Astrocyte (in vitro differentiated cells and primary cell): ENCODE results near the gene RAP1GAP. TPM values are rescaled to one million over a fixed set of nuclear protein-coding genes. Genes with fewer than 3 reads are reported as not detected.

Source experiments
- DNase-seq: peaks from one replicate; pipeline ENCODE4 v3.0.0-alpha.2; 2010; ENCODE audit warnings: low read depth
- FAIRE-seq: peaks from 2 replicates; lab custom pipeline; 2011; peaks lifted over from hg19 to GRCh38; lab: Jason Lieb, UNC
- H2AFZ ChIP-seq: 2 replicates; pipeline ENCODE4 v1.6.0; 2012; ENCODE audit warnings: low read depth, low read length, inconsistent platforms
- H3K27ac ChIP-seq: 2 replicates; pipeline ENCODE4 v1.5.1; 2011; ENCODE audit warnings: low read depth, low read length, inconsistent platforms
- H3K27me3 ChIP-seq: 2 replicates; pipeline ENCODE4 v1.6.0; 2011; ENCODE audit warnings: low read length, inconsistent platforms; ENCODE audit not compliant: insufficient read depth
- H3K36me3 ChIP-seq: 2 replicates; pipeline ENCODE4 v1.5.1; 2011; ENCODE audit warnings: low read length, inconsistent platforms; ENCODE audit not compliant: insufficient read depth
- H3K4me1 ChIP-seq: 2 replicates; pipeline ENCODE4 v1.5.1; 2011; ENCODE audit warnings: low read length, inconsistent platforms; ENCODE audit not compliant: insufficient read depth
- H3K4me2 ChIP-seq: 2 replicates; pipeline ENCODE4 v1.6.0; 2012; ENCODE audit warnings: low read length, inconsistent platforms
- H3K4me3 ChIP-seq: 2 replicates; pipeline ENCODE4 v1.5.1; 2011; ENCODE audit warnings: low read depth, mild to moderate bottlenecking, low read length, inconsistent platforms; ENCODE audit not compliant: insufficient read depth
- H3K79me2 ChIP-seq: 2 replicates; pipeline ENCODE4 v1.6.0; 2012; ENCODE audit warnings: mild to moderate bottlenecking, low read length, inconsistent platforms; ENCODE audit not compliant: insufficient read depth
- H3K9ac ChIP-seq: 2 replicates; pipeline ENCODE4 v1.6.0; 2012; ENCODE audit warnings: mild to moderate bottlenecking, low read length, inconsistent platforms
- H3K9me3 ChIP-seq: 2 replicates; pipeline ENCODE4 v1.5.1; 2012; ENCODE audit warnings: low read depth, mild to moderate bottlenecking, low read length, inconsistent platforms; ENCODE audit not compliant: insufficient read depth
- H4K20me1 ChIP-seq: 2 replicates; pipeline ENCODE4 v1.6.0; 2012; ENCODE audit warnings: low read length, inconsistent platforms; ENCODE audit not compliant: insufficient read depth
- H3K27ac Mint-ChIP-seq: one replicate; pipeline ENCODE4 v1.8.0; 2021; ENCODE audit warnings: mild to moderate bottlenecking, mixed read lengths; ENCODE audit not compliant: unreplicated experiment
- H3K27me3 Mint-ChIP-seq: one replicate; pipeline ENCODE4 v1.8.0; 2021; ENCODE audit warnings: low read depth, mixed read lengths; ENCODE audit not compliant: unreplicated experiment
- H3K36me3 Mint-ChIP-seq: one replicate; pipeline ENCODE4 v1.8.0; 2021; ENCODE audit warnings: low read depth, mixed read lengths; ENCODE audit not compliant: unreplicated experiment
- H3K4me1 Mint-ChIP-seq: one replicate; pipeline ENCODE4 v1.8.0; 2021; ENCODE audit warnings: low read depth, mixed read lengths; ENCODE audit not compliant: unreplicated experiment
- H3K4me3 Mint-ChIP-seq: one replicate; pipeline ENCODE4 v1.8.0; 2021; ENCODE audit warnings: mild to moderate bottlenecking, moderate library complexity, mixed read lengths; ENCODE audit not compliant: unreplicated experiment
- H3K9me3 Mint-ChIP-seq: one replicate; pipeline ENCODE4 v1.8.0; 2021; ENCODE audit warnings: mild to moderate bottlenecking, mixed read lengths; ENCODE audit not compliant: unreplicated experiment
- EZH2 ChIP-seq: IDR thresholded peaks from 2 replicates; pipeline ENCODE4 v1.6.1; 2012; ENCODE audit warnings: mild to moderate bottlenecking, low read length, inconsistent platforms; ENCODE audit not compliant: insufficient read depth
- total RNA-seq: library from RNA; stranded (reverse); gene quantifications from 2 replicates; pipeline ENCODE4 v1.2.1, GENCODE V29; 2021
- TF ChIP-seq, protein P1 (sequence below): IDR thresholded peaks from 2 replicates; pipeline ENCODE4 v1.5.1; 2011; ENCODE audit warnings: low read depth, mild to moderate bottlenecking, inconsistent platforms, low read length, moderate library complexity; ENCODE audit not compliant: insufficient read depth

The RAP1GAP gene
- total RNA-seq, 1 donor from 2014 or later, result 3.2 TPM

DNA sequence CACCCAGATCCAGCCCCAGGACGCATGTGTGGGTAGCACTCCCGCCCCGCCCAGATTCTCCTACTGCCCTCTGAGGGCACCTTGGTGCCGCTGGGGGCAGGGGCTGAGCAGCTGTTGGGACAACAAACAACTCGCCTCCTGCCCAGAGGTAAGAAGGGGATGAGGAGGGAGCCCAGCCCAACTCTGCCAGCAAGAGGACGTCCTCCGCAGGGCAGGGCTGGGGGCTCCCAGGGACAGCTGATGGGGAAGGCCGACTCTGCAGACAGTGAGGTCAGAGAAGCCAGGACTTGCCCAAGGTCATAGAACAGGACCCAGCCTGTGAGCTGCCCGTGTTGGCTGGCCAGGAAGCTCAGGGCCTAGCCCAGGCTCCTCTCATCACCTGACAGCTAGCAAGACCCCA, 18.8 kb downstream of the RAP1GAP start:
- peaks cover 5% of the 10 kb centered on the region for H3K4me1 ChIP-seq
- no peak overlapping the region for H3K4me3 Mint-ChIP-seq
- peaks cover 5% of the 10 kb centered on the region for H3K4me1 Mint-ChIP-seq
- no peak overlapping the region for H3K9ac ChIP-seq
- no peak overlapping the region for H3K27ac Mint-ChIP-seq
- H3K27me3 ChIP-seq, result peaks cover 27% of the 10 kb centered on the region
- no peak overlapping the region for H3K27ac ChIP-seq
- peaks cover 2% of the 10 kb centered on the region for H3K9me3 Mint-ChIP-seq
- H3K4me3 ChIP-seq, result no peak overlapping the region
- no peaks in the 10 kb centered on the region for H3K79me2 ChIP-seq
- no peak overlapping the region for H2AFZ ChIP-seq
- H3K36me3 ChIP-seq, result no peaks in the 10 kb centered on the region
- FAIRE-seq (no peak), DNase-seq (no peak)
- H3K4me2 ChIP-seq, result no peak overlapping the region
- H3K9me3 ChIP-seq, result no peaks in the 10 kb centered on the region
- peaks cover 21% of the 10 kb centered on the region for H3K27me3 Mint-ChIP-seq
- no peaks in the 10 kb centered on the region for H4K20me1 ChIP-seq
- TF ChIP-seq, protein P1, sequence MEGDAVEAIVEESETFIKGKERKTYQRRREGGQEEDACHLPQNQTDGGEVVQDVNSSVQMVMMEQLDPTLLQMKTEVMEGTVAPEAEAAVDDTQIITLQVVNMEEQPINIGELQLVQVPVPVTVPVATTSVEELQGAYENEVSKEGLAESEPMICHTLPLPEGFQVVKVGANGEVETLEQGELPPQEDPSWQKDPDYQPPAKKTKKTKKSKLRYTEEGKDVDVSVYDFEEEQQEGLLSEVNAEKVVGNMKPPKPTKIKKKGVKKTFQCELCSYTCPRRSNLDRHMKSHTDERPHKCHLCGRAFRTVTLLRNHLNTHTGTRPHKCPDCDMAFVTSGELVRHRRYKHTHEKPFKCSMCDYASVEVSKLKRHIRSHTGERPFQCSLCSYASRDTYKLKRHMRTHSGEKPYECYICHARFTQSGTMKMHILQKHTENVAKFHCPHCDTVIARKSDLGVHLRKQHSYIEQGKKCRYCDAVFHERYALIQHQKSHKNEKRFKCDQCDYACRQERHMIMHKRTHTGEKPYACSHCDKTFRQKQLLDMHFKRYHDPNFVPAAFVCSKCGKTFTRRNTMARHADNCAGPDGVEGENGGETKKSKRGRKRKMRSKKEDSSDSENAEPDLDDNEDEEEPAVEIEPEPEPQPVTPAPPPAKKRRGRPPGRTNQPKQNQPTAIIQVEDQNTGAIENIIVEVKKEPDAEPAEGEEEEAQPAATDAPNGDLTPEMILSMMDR, result no peak
- no peak for TF ChIP-seq EZH2
- H3K36me3 Mint-ChIP-seq, result no peaks in the 10 kb centered on the region

DNA sequence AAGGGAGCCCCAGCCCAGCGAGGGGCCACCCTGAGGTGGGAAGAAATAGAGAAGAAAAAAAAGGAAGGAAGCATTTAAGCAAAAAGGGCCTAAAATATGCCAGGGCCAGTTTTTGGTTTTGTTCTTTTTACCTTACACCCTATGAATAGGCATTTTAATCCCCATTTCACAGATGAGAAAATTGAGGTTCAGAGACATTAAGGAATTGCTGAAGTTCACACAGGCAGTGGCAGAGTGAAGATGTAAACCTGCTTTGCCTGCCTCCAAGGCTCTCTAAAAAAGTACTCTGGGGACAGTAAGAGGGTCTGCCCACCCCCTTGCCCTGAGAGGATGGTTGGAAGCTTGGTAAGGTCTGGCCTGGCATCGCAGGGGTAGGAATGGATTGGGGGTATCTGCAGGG, 19.8 kb downstream of the RAP1GAP start:
- FAIRE-seq (no peak), DNase-seq (no peak)
- H3K4me2 ChIP-seq, result no peak overlapping the region
- no peaks in the 10 kb centered on the region for H4K20me1 ChIP-seq
- no peak overlapping the region for H3K9ac ChIP-seq
- peaks cover 5% of the 10 kb centered on the region for H3K4me1 Mint-ChIP-seq
- H3K9me3 Mint-ChIP-seq, result peaks cover 2% of the 10 kb centered on the region
- TF ChIP-seq EZH2, result no peak
- TF ChIP-seq, protein P1, result no peak
- H3K9me3 ChIP-seq, result no peaks in the 10 kb centered on the region
- peaks cover 5% of the 10 kb centered on the region for H3K4me1 ChIP-seq
- H2AFZ ChIP-seq, result no peak overlapping the region
- no peak overlapping the region for H3K4me3 Mint-ChIP-seq
- H3K27me3 Mint-ChIP-seq, result peaks cover 23% of the 10 kb centered on the region
- peak overlapping the region; percentile 34 for H3K27ac Mint-ChIP-seq
- no peak overlapping the region for H3K4me3 ChIP-seq
- peaks cover 27% of the 10 kb centered on the region for H3K27me3 ChIP-seq
- no peak overlapping the region for H3K27ac ChIP-seq
- no peaks in the 10 kb centered on the region for H3K79me2 ChIP-seq
- no peaks in the 10 kb centered on the region for H3K36me3 Mint-ChIP-seq
- H3K36me3 ChIP-seq, result no peaks in the 10 kb centered on the region

DNA sequence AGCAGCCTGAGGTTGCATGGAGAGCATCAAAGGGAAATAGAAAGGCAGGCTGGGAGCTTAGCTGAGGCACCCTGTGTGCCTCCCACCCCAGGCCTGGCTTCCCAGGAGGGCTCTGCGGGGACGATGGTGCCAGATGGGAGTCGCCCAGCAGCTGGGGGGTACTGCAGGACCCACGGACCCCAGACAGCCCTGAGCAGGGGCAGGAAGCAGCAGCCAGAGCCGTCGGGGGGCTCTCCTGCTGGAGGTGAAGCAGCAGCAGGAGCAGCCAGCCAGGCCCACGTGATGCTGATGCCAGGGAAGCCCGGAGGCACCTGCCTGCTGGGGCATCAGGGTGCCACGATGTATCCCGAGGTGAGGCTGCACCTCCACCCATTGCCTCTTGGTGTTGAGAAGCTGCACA, 20.4 kb downstream of the RAP1GAP start:
- H2AFZ ChIP-seq, result no peak overlapping the region
- no peaks in the 10 kb centered on the region for H3K36me3 ChIP-seq
- Mint-ChIP-seq H3K4me3 (no peak overlapping the region), H3K27ac (no peak overlapping the region), H3K36me3 (no peaks in the 10 kb centered on the region), H3K4me1 (peaks cover 5% of the 10 kb centered on the region), H3K9me3 (peaks cover 2% of the 10 kb centered on the region), H3K27me3 (peaks cover 26% of the 10 kb centered on the region)
- H4K20me1 ChIP-seq, result no peaks in the 10 kb centered on the region
- H3K4me3 ChIP-seq, result no peak overlapping the region
- H3K9me3 ChIP-seq, result no peaks in the 10 kb centered on the region
- peaks cover 27% of the 10 kb centered on the region for H3K27me3 ChIP-seq
- no peak for TF ChIP-seq EZH2
- TF ChIP-seq, protein P1, result no peak
- no peak overlapping the region for H3K9ac ChIP-seq
- DNase-seq, result no peak
- H3K4me1 ChIP-seq, result peaks cover 5% of the 10 kb centered on the region
- H3K4me2 ChIP-seq, result no peak overlapping the region
- H3K79me2 ChIP-seq, result no peaks in the 10 kb centered on the region
- H3K27ac ChIP-seq, result no peak overlapping the region
- no peak for FAIRE-seq
